ENCODE results near the gene GADD45G. TPM values are rescaled to one million over a fixed set of nuclear protein-coding genes. Genes with fewer than 3 reads are reported as not detected.

Gene GADD45G
- total RNA-seq, 1 donor from 2014 or later, result 16.2 TPM

- intact Hi-C loops (cut with DNase I), result no loop called here
- no peak overlapping the region for H3K27ac ChIP-seq
Measured at GRCh38 chr9:89621031-89621430, 16.2 kb downstream of the GADD45G start.

GRCh38 chr9:89621676-89622075 lies 16.9 kb downstream of the GADD45G start:
- H3K27ac ChIP-seq, result no peak overlapping the region

More at GRCh38 chr9:89621031-89621430, 16.2 kb downstream of the GADD45G start:
- no peak for TF ChIP-seq POLR2AphosphoS5 (IDR thresholded peaks at IDR 0.05; ENCODE audit: insufficient read depth in 1 of 2, low read depth in 1 of 2)
- TF ChIP-seq CTCF (IDR thresholded peaks at IDR 0.05), result no peak
- no peak for TF ChIP-seq POLR2A (IDR thresholded peaks at IDR 0.05)
- Histone ChIP-seq H3K27me3 (no peaks in the 10 kb centered on the region), H3K9me3 (no peaks in the 10 kb centered on the region), H3K4me1 (peaks cover 13% of the 10 kb centered on the region), H3K4me3 (no peak overlapping the region), H3K36me3 (no peaks in the 10 kb centered on the region)
- DNase-seq (ENCODE audit: extremely low spot score in 2 of 2), result no peak

DNA sequence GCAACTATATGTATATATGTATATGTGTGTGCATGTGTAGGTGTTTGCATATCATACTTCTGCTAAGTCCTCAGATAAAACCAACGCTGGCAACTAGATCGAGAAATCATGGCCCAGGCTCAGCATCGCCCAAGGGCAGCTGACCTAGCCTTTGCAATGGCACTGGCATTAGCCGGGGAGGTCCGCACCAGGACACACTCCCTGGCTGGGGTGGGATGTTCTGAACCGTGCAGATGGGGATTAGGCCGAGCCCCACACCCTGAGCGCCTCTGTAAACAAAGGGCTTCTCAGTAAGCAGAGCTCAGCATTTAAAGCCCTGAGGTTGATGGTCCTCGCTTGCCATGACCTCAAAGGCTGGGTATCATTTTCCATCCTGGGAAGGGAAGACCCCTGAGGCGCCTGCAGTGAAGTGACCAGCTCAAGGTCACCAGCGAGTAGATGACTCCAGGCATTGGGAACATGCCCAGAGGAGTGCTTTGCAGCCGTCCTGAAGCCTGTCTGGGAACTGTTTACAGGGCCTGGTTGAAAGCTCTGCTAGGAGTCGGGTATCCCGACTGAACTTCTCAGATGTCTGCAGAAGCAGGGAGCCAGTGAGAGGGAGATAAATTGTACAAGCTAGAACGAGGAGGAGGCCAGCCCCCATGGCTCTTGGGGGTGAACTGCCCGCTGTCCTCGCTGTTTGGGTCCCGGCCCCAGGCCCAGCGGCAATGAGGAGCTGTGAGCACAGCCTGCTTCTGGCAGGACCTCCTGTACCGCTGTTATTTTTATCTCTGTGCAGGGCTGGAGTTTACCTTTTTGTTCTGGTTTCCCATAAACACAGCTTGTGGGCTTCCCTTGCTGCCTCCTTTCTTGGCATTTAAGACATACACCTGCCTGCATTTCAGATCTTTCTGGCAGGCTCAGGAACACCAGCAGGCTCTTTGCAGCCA lies 18.4 kb downstream of the GADD45G start:
- intact Hi-C loops (cut with DNase I), result no loop called here
- H3K27ac ChIP-seq, result peak overlapping the region; percentile 49
- TF ChIP-seq POLR2AphosphoS5 (IDR thresholded peaks at IDR 0.05; ENCODE audit: insufficient read depth in 1 of 2, low read depth in 1 of 2) (no peak), POLR2A (IDR thresholded peaks at IDR 0.05) (no peak), CTCF (IDR thresholded peaks at IDR 0.05) (no peak)

More at GRCh38 chr9:89621676-89622075, 16.9 kb downstream of the GADD45G start:
- no peak for TF ChIP-seq CTCF (IDR thresholded peaks at IDR 0.05)
- no peak for TF ChIP-seq POLR2AphosphoS5 (IDR thresholded peaks at IDR 0.05; ENCODE audit: insufficient read depth in 1 of 2, low read depth in 1 of 2)
- no peak for TF ChIP-seq POLR2A (IDR thresholded peaks at IDR 0.05)
- Histone ChIP-seq H3K4me3 (no peak overlapping the region), H3K9me3 (no peaks in the 10 kb centered on the region), H3K36me3 (no peaks in the 10 kb centered on the region), H3K4me1 (peaks cover 13% of the 10 kb centered on the region), H3K27me3 (no peaks in the 10 kb centered on the region)
- DNase-seq (ENCODE audit: extremely low spot score in 2 of 2), result no peak
- intact Hi-C loops (cut with DNase I), result no loop called here

GRCh38 chr9:89623925-89624420 lies 19.2 kb downstream of the GADD45G start:
- no peak overlapping the region for H3K4me3 ChIP-seq
- no peaks in the 10 kb centered on the region for H3K36me3 ChIP-seq
- DNase-seq (ENCODE audit: extremely low spot score in 2 of 2), result no peak
- no peaks in the 10 kb centered on the region for H3K9me3 ChIP-seq
- peak overlapping the region; percentile 49 for H3K27ac ChIP-seq
- peaks cover 13% of the 10 kb centered on the region for H3K4me1 ChIP-seq
- TF ChIP-seq CTCF (IDR thresholded peaks at IDR 0.05) (no peak), POLR2A (IDR thresholded peaks at IDR 0.05) (no peak), POLR2AphosphoS5 (IDR thresholded peaks at IDR 0.05; ENCODE audit: insufficient read depth in 1 of 2, low read depth in 1 of 2) (no peak)
- H3K27me3 ChIP-seq, result no peaks in the 10 kb centered on the region
- intact Hi-C loops (cut with DNase I), result no loop called here

More for the DNA sequence above, 18.4 kb downstream of the GADD45G start:
- Histone ChIP-seq H3K36me3 (no peaks in the 10 kb centered on the region), H3K9me3 (no peaks in the 10 kb centered on the region), H3K4me3 (no peak overlapping the region), H3K4me1 (peaks cover 13% of the 10 kb centered on the region), H3K27me3 (no peaks in the 10 kb centered on the region)
- no peak for DNase-seq (ENCODE audit: extremely low spot score in 2 of 2)

Data from vagina (tissue), 2 donors.